ENCODE results near the gene TTYH2.
A peak's percentile ranks its signal among the peaks of the same experiment; 100 is the strongest.

TTYH2 gene

DNA sequence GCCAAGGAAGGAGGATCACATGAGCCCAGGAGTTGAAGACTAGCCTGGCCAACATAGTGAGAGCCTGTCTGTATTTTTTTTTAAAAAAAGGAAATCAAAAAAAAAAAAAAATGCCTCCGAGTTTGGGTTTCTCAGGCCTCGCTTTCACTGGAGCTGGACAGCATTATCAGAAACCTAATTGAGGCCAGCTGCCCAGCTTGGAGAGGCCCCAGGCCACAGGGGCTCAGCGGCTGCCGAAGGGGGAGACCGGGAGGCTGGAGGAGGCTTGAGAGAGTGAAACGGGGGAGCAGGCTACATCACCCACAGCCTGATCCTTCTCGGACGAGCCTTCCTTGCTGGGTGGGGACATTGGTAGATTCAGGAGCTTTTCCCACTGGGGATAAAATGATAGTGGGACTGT lies 5.1 kb downstream of the TTYH2 start:
- Mint-ChIP-seq H3K27ac (peak overlapping the region in 2 of 3 experiments; percentile 71 to 80), H3K27me3 (ENCODE audit: low read depth) (peaks cover 10% of the 10 kb centered on the region), H3K4me3 (peak overlapping the region in 2 of 3 experiments; percentile 10 to 61), H3K36me3 (ENCODE audit: low read depth) (peaks cover 3% of the 10 kb centered on the region), H3K9me3 (no peaks in the 10 kb centered on the region), H3K4me1 (peaks cover 43% of the 10 kb centered on the region)
- TF ChIP-seq CTCF (IDR thresholded peaks at IDR 0.05; ENCODE audit: unreplicated experiment in 3 of 3): no peak

DNA sequence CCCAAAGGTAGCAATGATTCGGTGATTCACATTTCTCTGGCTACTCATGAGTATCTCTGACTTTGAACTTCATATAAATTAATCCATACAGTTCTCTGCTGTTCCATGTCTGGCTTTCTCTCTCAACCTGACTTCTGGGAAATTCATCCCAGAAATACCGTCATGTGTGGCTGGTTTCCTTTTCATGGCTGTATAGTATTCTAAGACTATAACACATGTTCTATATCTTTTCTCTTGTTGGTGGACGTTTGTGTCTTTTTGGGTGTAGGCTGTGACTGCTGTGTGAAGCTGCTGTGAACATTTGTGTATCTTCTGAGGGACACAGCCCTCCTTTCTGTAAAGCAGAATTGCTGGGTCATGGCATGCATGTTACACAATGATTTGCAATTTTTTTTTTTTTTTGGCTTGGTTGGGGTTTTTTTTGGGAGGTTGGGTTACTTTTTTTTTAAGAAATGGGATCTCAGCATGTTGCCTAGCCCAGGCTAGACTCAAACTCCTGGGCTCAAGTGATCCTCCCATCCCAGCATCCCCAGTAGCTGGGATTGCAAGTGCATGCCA lies 6.3 kb downstream of the TTYH2 start:
- Mint-ChIP-seq H3K4me1 (peaks cover 36% of the 10 kb centered on the region), H3K36me3 (ENCODE audit: low read depth) (peaks cover 8% of the 10 kb centered on the region), H3K27me3 (ENCODE audit: low read depth) (peaks cover 10% of the 10 kb centered on the region), H3K9me3 (no peaks in the 10 kb centered on the region), H3K27ac (peak overlapping the region in 2 of 3 experiments; percentile 22 to 25), H3K4me3 (no peak overlapping the region)
- no peak for TF ChIP-seq CTCF (IDR thresholded peaks at IDR 0.05; ENCODE audit: unreplicated experiment in 3 of 3)

- Mint-ChIP-seq H3K27me3 (ENCODE audit: low read depth) (peaks cover 14% of the 10 kb centered on the region), H3K36me3 (ENCODE audit: low read depth) (peaks cover 11% of the 10 kb centered on the region), H3K9me3 (no peaks in the 10 kb centered on the region), H3K27ac (peak overlapping the region in 1 of 3 experiments; percentile 25), H3K4me3 (no peak overlapping the region), H3K4me1 (peaks cover 33% of the 10 kb centered on the region)
- no peak for TF ChIP-seq CTCF (IDR thresholded peaks at IDR 0.05; ENCODE audit: unreplicated experiment in 3 of 3)
Measured at GRCh38 chr17:74220219-74220618, 6.8 kb downstream of the TTYH2 start.

GRCh38 chr17:74220946-74221818 lies 7.8 kb downstream of the TTYH2 start:
- Mint-ChIP-seq H3K4me1 (peaks cover 33% of the 10 kb centered on the region), H3K9me3 (no peaks in the 10 kb centered on the region), H3K4me3 (no peak overlapping the region), H3K27me3 (ENCODE audit: low read depth) (peaks cover 21% of the 10 kb centered on the region), H3K36me3 (ENCODE audit: low read depth) (peaks cover 21% of the 10 kb centered on the region), H3K27ac (no peak overlapping the region)
- TF ChIP-seq CTCF (IDR thresholded peaks at IDR 0.05; ENCODE audit: unreplicated experiment in 3 of 3): no peak

DNA sequence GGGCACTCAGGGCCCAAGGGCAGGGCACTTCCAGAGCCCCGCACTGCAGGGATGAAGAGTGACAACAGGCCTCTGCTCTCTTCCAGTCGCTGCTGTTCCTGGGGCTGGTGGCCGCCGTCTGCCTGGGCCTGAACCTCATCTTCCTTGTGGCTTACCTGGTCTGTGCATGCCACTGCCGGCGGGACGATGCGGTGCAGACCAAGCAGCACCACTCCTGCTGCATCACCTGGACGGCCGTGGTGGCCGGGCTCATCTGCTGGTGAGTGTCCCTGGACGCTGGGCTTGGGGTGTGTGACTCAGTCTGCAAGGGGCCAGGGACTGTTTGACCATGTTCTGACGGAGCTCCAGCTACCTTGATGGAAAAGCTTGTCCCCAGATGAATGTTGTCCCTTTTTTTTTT lies 9.0 kb downstream of the TTYH2 start:
- Mint-ChIP-seq H3K27ac (no peak overlapping the region), H3K9me3 (no peaks in the 10 kb centered on the region), H3K36me3 (ENCODE audit: low read depth) (peaks cover 25% of the 10 kb centered on the region), H3K4me3 (no peak overlapping the region), H3K27me3 (ENCODE audit: low read depth) (peaks cover 16% of the 10 kb centered on the region), H3K4me1 (peaks cover 31% of the 10 kb centered on the region)
- no peak for TF ChIP-seq CTCF (IDR thresholded peaks at IDR 0.05; ENCODE audit: unreplicated experiment in 3 of 3)

Measured in nephron (organoid).